ACC112 (cell line): ENCODE results near the gene MEF2C.
A peak's percentile ranks its signal among the peaks of the same experiment; 100 is the strongest.

Source experiments
- H2AFZ ChIP-seq: fragments of 200-600 bp; sonication (generic); one replicate; pipeline ENCODE4 v1.6.0; 2017; ENCODE audit warnings: antibody characterized with exemption, low read length; ENCODE audit not compliant: unreplicated experiment
- H3K27ac ChIP-seq: fragments of 200-600 bp; sonication (generic); 2 replicates; pipeline ENCODE4 v1.5.1; 2014; ENCODE audit warnings: low read depth, mild to moderate bottlenecking, antibody characterized with exemption, low read length, moderate library complexity
- H3K27me3 ChIP-seq: fragments of 200-600 bp; sonication (generic); 2 replicates; pipeline ENCODE4 v1.6.1; 2014; ENCODE audit warnings: mild to moderate bottlenecking, antibody characterized with exemption, low read length, moderate library complexity, mixed read lengths; ENCODE audit not compliant: insufficient read depth
- H3K36me3 ChIP-seq: fragments of 200-600 bp; sonication (generic); 2 replicates; pipeline ENCODE4 v1.6.1; 2016; ENCODE audit warnings: mild to moderate bottlenecking, antibody characterized with exemption, low read length, moderate library complexity, mixed read lengths; ENCODE audit not compliant: insufficient read depth
- H3K4me1 ChIP-seq: fragments of 200-600 bp; sonication (generic); one replicate; pipeline ENCODE4 v1.6.1; 2016; ENCODE audit warnings: low read length, mixed read lengths; ENCODE audit not compliant: insufficient read depth, unreplicated experiment, control insufficient read depth
- H3K4me3 ChIP-seq: fragments of 200-600 bp; sonication (generic); 2 replicates; pipeline ENCODE4 v1.5.1; 2014; ENCODE audit warnings: mild to moderate bottlenecking, low read depth, low read length
- H3K79me2 ChIP-seq: fragments of 200-600 bp; sonication (generic); one replicate; pipeline ENCODE4 v1.6.0; 2016; ENCODE audit warnings: low read length; ENCODE audit not compliant: control insufficient read depth, unreplicated experiment, insufficient read depth

The MEF2C gene

DNA sequence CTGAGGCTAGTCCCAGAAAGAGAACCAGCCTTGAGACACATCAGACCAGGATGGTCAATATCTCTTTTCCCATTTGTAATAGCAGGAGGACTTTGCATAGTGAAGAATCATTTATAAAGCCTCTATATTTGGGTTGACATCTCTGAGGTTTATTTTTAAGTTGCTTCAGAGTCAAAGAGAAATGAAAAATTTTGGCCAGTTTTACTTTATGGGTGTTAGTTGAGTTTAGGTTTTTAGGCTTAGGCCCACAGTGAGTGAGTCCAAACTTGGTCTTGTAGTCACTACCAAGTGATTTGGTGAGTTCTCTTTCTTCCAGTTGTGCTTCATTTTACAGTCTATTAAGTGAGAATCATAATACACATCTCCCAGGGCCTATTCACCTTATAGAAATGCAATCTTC, 5.3 kb upstream of the MEF2C start:
- Histone ChIP-seq H3K4me1 (peaks cover 9% of the 10 kb centered on the region), H2AFZ (no peak overlapping the region), H3K27ac (no peak overlapping the region), H3K27me3 (no peaks in the 10 kb centered on the region), H3K79me2 (no peaks in the 10 kb centered on the region), H3K36me3 (no peaks in the 10 kb centered on the region), H3K4me3 (no peak overlapping the region; the same call in 1 of the 2 replicates)

DNA sequence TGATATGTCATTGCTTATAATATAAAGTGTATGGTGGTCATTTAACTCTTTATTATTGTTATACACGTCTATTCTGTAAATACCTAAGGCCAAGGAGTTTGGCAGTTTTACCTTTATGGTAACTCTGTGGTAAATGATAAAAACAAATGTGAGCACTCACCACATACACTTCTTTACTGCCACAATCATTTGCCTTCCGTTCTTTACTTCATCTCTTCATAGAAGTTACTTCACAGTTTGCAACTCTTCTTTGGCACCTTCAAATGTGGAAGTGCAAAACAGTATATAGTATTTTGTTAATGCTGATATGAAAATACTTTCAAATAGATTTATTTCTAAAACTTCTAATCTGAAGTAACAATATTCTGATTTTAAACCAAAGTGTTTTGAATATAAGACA, 4.4 kb upstream of the MEF2C start:
- Histone ChIP-seq H3K4me1 (peaks cover 9% of the 10 kb centered on the region), H3K36me3 (no peaks in the 10 kb centered on the region), H3K79me2 (no peaks in the 10 kb centered on the region), H3K4me3 (no peak overlapping the region), H2AFZ (no peak overlapping the region), H3K27ac (no peak overlapping the region), H3K27me3 (no peaks in the 10 kb centered on the region)

DNA sequence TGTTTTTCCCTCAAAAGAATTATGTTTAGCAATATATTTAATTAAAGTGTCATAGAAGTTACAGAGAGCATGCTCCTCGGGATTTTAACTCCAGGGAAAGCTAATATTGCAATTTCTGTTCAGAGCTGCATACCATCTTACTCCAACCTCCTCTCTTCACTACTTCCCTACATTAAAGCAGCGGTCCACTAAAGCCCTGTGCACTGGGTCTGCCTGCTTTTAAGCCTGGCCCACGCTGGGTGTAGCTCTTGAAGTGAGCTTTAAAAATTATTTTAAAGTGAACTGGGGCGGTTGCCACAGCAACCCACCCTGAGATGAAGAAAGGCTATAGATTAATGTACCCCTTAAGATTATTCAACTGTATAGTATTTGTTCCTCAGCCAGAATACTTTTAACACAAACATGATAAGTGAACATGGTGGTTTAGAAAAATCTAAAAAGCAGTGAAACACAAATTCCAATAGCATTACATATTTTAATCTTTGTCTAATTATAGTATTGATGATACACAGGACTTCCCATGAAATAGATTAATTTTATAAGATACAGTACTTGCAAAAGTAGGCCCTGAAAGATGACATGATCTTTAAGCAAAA, 3.9 kb upstream of the MEF2C start:
- H3K79me2 ChIP-seq, result no peaks in the 10 kb centered on the region
- peaks cover 9% of the 10 kb centered on the region for H3K4me1 ChIP-seq
- H3K36me3 ChIP-seq, result no peaks in the 10 kb centered on the region
- H3K4me3 ChIP-seq, result peak overlapping the region; percentile 65; the same call in 1 of the 2 replicates
- no peak overlapping the region for H2AFZ ChIP-seq
- H3K27me3 ChIP-seq, result no peaks in the 10 kb centered on the region
- H3K27ac ChIP-seq, result no peak overlapping the region

DNA sequence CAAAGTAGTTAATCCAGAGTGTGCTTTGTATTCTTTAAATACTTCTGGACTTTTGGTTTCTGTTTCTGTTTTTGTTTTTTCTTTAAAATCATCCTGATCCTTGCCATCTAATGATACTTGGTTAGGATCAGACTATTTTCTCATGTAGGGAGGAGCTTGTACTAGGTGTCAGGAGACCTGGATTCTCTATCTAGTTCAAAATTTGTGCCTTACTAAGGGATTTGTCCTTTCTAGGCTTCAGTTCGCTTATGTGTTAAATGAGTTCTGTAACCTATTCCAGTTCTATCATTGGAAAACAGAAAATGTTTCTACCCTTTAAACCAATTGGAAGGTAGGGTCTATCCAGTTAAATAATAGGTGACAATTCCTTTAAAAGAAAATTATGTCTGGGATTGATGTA, 3.3 kb upstream of the MEF2C start:
- no peak overlapping the region for H3K27ac ChIP-seq
- peak overlapping the region; percentile 65 for H3K4me3 ChIP-seq

DNA sequence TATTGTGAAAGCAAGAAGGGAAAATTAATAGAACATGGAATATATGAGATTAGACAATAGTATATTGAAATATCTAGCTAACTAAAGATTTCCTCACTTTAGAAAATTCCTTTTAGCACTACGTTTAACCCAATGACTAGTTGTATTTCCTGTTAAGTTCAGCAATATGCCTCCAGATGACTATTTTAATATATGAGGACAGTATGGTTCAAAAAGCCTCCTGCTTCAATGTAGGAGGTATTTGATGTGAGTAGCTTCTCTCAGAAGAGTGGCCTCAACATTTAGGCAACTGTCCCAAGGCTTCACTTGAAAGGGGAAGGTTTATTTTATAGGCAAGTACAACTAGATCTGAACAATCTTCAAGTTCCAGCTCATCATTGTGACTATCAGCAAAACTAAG, 2.0 kb upstream of the MEF2C start:
- Histone ChIP-seq H3K4me1 (peaks cover 10% of the 10 kb centered on the region), H3K79me2 (no peaks in the 10 kb centered on the region), H3K36me3 (no peaks in the 10 kb centered on the region), H3K27ac (no peak overlapping the region), H2AFZ (no peak overlapping the region), H3K27me3 (no peaks in the 10 kb centered on the region), H3K4me3 (peak overlapping the region; percentile 82)

More for the DNA sequence above, 3.3 kb upstream of the MEF2C start:
- peaks cover 9% of the 10 kb centered on the region for H3K4me1 ChIP-seq
- H3K36me3 ChIP-seq, result no peaks in the 10 kb centered on the region
- no peaks in the 10 kb centered on the region for H3K79me2 ChIP-seq
- no peaks in the 10 kb centered on the region for H3K27me3 ChIP-seq
- peak overlapping the region; percentile 87 for H2AFZ ChIP-seq

DNA sequence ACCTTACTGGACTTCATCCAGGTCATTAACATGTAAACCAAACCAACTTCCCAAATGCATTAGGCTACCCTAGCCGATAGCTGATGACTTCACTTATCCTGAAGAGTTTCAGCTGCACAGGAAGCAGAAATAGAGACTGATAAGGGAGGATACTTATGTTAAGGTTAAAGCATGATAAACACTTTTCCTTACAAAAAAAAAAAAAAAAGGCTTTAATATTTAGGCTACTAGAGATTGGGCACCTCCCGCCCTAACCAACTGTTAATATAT, 1.6 kb upstream of the MEF2C start:
- no peaks in the 10 kb centered on the region for H3K27me3 ChIP-seq
- peak overlapping the region; percentile 62 for H2AFZ ChIP-seq
- peak overlapping the region; percentile 82 for H3K4me3 ChIP-seq
- H3K79me2 ChIP-seq, result no peaks in the 10 kb centered on the region
- no peak overlapping the region for H3K27ac ChIP-seq
- no peaks in the 10 kb centered on the region for H3K36me3 ChIP-seq
- H3K4me1 ChIP-seq, result peaks cover 14% of the 10 kb centered on the region

DNA sequence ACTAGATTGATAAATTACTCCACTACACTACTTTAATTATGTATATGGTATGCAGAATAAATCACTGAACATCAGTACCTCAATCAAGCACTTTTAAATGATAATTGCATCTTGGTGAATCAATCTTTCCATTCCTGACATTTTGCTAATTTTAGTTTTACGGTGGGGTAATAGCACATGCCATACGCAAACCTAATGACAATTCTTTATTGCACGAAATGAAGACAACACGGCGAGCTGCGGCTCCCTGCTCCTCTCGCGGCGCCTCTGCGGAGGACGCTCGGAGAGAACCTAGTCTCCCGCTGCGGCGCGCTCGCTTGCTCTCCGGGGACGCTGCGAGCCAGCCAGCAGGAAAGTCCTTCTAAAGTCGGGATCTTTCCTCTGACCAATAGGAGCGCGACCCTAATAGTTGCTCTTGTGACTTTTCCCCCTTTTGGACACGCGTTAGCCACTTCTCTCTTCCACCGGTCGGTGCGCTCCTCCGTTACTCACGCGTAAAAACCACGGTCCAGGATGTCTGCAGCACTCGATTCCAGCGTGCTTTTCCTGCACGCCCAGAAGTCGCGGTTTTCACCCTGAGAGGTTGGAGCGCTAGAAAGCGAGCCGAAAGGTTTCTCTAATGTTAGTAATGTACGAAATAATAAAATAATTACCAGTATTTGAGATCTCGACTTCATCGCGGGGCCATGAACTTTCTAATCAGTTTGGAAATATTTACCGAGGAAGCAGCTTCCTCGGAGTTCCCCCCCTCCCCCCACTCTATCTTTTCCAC, 1.0 kb upstream of the MEF2C start:
- peak overlapping the region; percentile 62 for H2AFZ ChIP-seq
- H3K27ac ChIP-seq, result peak overlapping the region; percentile 77

DNA sequence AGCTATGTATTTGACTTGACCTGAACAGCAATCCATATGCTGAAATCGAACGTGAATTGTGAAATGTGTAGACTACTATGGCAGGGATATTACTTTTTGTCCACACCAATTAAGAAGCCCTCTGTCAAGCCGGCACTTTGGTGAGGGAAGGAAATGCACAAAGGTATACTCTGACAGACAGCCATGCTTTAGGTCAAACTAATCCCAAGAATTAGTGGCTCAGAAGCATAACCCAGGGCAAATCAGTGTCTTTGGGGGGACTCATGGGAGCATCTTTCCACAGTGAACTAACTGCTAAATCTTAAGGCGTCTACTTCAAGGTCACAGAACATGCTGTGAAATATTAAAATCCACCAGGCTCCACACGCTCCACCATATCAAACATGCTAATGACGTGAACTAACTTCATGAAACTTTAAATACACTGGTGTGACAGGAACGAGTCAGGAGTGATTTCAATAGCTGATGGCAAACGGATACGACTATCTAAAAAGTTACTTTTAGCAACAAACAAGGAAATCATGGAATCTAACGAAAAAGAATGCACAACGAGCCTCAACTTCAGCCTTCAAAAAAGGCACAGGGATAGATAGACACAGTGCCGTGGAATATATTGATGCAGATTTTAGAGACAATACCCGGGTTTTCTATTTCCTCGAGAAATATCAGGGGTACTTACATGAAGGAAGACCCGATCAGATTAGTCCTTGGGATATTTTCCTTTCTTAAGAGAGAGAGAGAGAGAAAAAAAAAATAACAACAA, 527 bp downstream of the MEF2C start:
- Histone ChIP-seq H3K27me3 (no peaks in the 10 kb centered on the region), H3K27ac (peak overlapping the region; percentile 77), H3K4me3 (peak overlapping the region; percentile 82), H2AFZ (peak overlapping the region; percentile 50), H3K36me3 (no peaks in the 10 kb centered on the region), H3K4me1 (peaks cover 22% of the 10 kb centered on the region), H3K79me2 (no peaks in the 10 kb centered on the region)

More for the DNA sequence above, 1.0 kb upstream of the MEF2C start:
- Histone ChIP-seq H3K27me3 (no peaks in the 10 kb centered on the region), H3K4me3 (peak overlapping the region; percentile 82), H3K36me3 (no peaks in the 10 kb centered on the region), H3K79me2 (no peaks in the 10 kb centered on the region), H3K4me1 (peaks cover 17% of the 10 kb centered on the region)

DNA sequence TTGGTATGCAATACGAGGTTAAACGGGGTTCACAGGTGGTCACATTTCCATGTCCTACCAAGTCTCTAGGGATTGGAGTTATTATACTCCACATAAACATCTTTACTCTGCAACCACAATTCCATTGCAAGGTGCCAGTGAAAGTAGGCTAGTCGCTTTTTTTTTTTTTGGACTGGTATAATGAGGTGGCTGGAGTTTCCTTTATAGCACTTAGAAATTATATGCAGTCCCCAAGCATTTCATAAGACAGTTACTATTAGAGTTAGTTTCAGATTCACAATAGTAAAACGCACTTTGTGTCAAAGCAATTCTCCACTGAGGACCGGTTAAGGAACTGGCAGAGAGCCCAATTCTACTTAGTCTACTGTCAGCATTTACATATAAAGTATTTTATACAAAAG, 1.4 kb downstream of the MEF2C start:
- Histone ChIP-seq H3K27ac (no peak overlapping the region), H3K27me3 (no peaks in the 10 kb centered on the region), H2AFZ (no peak overlapping the region), H3K4me1 (peaks cover 18% of the 10 kb centered on the region), H3K4me3 (peak overlapping the region; percentile 82), H3K36me3 (no peaks in the 10 kb centered on the region), H3K79me2 (no peaks in the 10 kb centered on the region)

DNA sequence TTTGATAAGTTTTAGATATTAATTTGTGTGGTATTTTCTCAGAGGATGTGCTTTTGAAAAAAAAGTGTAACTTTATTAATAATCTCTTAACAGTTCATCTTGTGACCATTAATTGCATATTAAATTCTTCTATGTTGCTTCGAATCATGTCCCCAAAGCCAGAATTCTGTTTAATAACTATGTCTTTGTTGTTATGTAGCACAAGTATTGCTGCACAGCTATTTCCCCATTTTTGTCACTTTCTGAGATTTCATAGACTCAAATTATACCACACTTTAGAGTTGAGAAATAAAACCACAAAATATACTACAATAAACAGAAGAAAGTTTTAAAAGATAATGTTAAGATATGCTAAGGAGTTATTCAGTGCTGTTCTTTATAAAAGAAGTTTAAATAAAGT, 2.8 kb downstream of the MEF2C start:
- Histone ChIP-seq H3K4me1 (peaks cover 13% of the 10 kb centered on the region), H2AFZ (no peak overlapping the region), H3K27ac (no peak overlapping the region), H3K27me3 (no peaks in the 10 kb centered on the region), H3K79me2 (no peaks in the 10 kb centered on the region), H3K36me3 (no peaks in the 10 kb centered on the region), H3K4me3 (no peak overlapping the region)
